HG03439 (cell line): Measurements from ENCODE around the gene DTNBP1.

Experiments used
- ATAC-seq: cut with Tn5 transposase; IDR thresholded peaks from one replicate; pipeline ENCODE4 v1.9.1; 2021; ENCODE audit warnings: mild to moderate bottlenecking, moderate library complexity; ENCODE audit not compliant: unreplicated experiment

Gene DTNBP1

GRCh38 chr6:15662326-15663129 is at the start of gene DTNBP1:
TSS of gene DTNBP1 (minus strand) at chr6:15663028. CDS start at chr6:15662869, 159 bp downstream.
- peak; percentile 74 for ATAC-seq

GRCh38 chr6:15709651-15710269 is 46.9 kb upstream of the DTNBP1 start:
- no peak for ATAC-seq

- ATAC-seq: no peak
Measured at GRCh38 chr6:15708231-15708630, 45.4 kb upstream of the DTNBP1 start.

GRCh38 chr6:15705981-15706380 is 43.2 kb upstream of the DTNBP1 start:
- no peak for ATAC-seq

GRCh38 chr6:15698471-15698870 is 35.6 kb upstream of the DTNBP1 start:
- no peak for ATAC-seq

- no peak for ATAC-seq
Measured at GRCh38 chr6:15697895-15698294, 35.1 kb upstream of the DTNBP1 start.

GRCh38 chr6:15691250-15691869 is 28.5 kb upstream of the DTNBP1 start:
- ATAC-seq: peak; percentile 94

GRCh38 chr6:15690510-15690909 is 27.7 kb upstream of the DTNBP1 start:
- no peak for ATAC-seq

GRCh38 chr6:15689586-15690482 is 27.0 kb upstream of the DTNBP1 start:
- no peak for ATAC-seq

- ATAC-seq: no peak
Measured at GRCh38 chr6:15685619-15686018, 22.8 kb upstream of the DTNBP1 start.

- no peak for ATAC-seq
Measured at GRCh38 chr6:15682965-15683822, 20.4 kb upstream of the DTNBP1 start.

GRCh38 chr6:15681946-15682345 is 19.1 kb upstream of the DTNBP1 start:
- ATAC-seq: no peak

- ATAC-seq: no peak
Measured at GRCh38 chr6:15678514-15678913, 15.7 kb upstream of the DTNBP1 start.

GRCh38 chr6:15677822-15678221 is 15.0 kb upstream of the DTNBP1 start:
- ATAC-seq: no peak

GRCh38 chr6:15675536-15676220 is 12.8 kb upstream of the DTNBP1 start:
- no peak for ATAC-seq

- no peak for ATAC-seq
Measured at GRCh38 chr6:15674690-15675386, 12.0 kb upstream of the DTNBP1 start.

- no peak for ATAC-seq
Measured at GRCh38 chr6:15673666-15674065, 10.8 kb upstream of the DTNBP1 start.

GRCh38 chr6:15672818-15673217 is 10.0 kb upstream of the DTNBP1 start:
- no peak for ATAC-seq

GRCh38 chr6:15672291-15672690 is 9.5 kb upstream of the DTNBP1 start:
- ATAC-seq: no peak
